Stimulated activated CD4-positive, alpha-beta T cell treated with anti-CD3 and anti-CD28 coated beads, Interleukin-12 subunit alpha, Interleukin-12 subunit beta, amount 100 ng/mL, for 24 hours (primary cell): ENCODE measurements around the gene TCHP.
"Not testable (repeated sequence)": the region's sequence is repeated elsewhere in the genome, so short reads cannot be mapped to it uniquely, and the experiment has no call there.

Source experiments
- DNase-seq, 2 experiments: peaks; one replicate each; pipeline ENCODE4 v3.0.0-alpha.2; 2020; ENCODE audit warnings: low read depth in 2 of 2

TCHP gene

DNA sequence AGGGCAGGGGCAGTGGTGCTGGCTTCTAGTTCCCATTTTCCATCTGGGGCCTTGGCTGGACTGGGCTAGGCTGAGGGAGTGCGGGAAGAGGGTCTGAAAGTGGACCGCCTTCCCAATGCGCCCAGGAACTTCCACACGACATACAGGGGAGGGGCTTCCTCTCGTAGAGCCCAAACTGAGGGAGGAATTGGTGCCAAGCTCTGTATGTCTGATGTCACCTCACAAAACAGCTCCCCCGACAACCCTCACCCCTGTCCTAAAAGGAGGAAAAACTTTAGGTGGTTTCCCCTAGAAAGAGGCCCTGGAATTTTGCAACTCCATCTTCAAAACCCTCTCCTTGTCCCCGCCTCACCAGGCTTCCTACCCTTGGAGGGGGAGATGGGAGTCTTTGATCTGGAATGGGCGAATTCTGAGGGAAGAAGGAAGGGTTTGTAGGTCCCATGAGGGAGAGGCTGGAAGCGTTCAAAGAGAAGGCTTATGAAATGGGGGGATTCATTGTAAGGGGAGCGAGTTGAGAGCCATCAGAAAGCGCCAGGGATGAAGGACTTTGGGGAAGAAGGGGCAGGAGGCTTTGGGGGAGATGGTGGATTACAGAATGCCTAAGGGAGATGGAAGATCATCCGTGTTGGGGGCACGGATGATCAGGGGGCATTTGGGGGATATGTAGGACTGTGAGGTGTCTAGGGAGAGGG, 20.6 kb upstream of the TCHP start:
- DNase-seq: no peak

DNA sequence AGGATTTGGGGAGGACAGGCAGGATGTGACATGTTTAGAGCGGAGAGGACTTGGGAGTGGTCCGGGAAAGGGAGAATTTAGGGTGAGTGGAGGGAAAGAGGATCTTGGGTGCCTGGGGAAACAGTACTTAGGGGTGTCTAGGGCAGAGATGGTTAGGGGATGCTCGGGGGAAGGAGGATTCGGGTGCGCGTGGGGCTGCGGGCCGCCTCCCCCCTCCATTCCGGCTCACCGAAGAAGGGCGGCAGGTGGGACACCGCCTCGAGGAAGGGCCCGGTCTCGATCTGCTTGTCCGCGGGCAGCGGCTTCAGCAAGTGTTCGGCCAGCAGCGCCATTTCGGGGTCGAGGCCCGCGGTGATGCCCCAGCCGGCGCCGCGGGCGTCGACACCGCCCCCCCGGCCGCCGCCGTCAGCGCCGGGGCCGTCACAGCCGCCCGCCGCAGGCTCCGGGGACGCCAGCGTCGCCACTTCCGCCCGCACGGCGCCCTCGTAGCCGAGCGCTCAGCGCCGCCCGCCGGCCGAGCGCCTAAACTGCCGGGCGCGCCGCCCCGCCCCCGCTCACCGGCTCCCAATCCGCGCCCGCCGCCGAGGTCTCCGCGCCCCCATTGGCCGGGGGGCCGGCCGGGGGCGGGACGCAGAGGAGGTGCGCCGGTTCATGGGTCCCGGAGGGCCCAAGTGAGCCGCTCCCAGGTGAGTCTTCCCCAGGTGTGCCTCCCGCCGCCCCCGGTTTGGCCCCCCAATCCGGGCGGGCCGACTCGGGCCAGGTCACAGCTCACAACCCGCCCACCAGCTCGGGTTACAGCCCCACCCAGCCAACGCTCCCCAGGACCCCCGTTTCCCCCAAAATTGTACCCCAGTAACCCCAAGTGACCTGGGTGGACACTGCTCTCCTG, 19.8 kb upstream of the TCHP start, which contains the start of gene GLTP:
TSS of gene GLTP (minus strand) at position 499 of the 889 bp plus-strand sequence. CDS start at position 332, 167 bp downstream.
- DNase-seq: peak; percentile 76 to 78

DNA sequence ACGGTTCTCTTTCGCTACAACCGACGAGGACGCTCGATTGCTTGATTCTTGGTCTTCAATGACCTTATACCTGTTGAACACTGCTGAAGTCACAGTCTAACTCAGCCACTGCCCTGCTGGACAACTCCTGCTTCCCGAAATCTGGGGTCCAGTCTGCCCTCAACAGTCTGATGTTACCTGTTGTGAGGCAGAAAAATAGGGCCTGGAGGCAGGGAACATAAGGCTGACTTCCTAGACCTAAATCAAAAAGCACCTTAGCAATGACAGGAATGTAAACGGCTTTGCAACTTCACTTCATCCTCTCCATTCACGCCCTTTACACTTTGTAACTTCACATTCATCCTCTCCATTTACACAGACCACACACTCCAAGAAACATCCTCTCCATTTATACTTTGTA, 19.1 kb upstream of the TCHP start:
- DNase-seq: no peak

DNA sequence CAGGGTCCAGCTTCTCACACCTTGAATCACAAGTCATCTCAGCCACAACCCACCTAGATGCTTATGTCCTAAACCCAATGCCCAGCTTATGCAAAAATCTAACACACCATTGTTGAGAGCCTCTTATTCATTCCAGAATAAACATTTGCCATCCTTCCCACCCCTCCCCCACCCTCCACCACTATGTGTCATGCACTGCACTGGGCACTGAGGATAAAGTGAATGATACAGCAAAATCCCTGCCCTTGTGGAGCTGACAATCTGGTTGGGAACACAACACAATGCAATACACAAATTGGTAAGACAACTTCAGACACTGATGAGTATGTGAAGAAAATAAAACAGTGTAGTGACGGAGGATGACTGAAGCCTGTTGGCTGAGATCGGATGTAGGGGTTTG, 18.3 kb upstream of the TCHP start:
- DNase-seq: no peak

DNA sequence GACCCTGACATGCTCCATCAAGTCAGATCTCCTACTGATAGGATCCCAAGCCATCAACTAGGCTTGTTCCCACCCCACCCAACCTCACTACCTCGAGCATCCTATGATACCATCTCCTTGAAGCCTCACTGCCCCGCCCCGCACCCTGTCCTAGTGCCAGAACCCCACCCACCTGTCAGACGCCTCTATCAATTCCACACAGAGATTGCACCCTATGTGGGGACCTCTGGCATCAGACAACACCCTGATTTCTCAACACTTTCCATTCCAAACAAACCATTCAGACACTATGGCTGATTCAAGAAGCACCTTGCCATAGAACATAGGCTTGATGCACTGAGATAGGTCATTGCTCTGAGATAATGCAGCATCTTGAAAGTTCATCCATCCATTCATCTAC, 16.6 kb upstream of the TCHP start:
- no peak for DNase-seq

DNA sequence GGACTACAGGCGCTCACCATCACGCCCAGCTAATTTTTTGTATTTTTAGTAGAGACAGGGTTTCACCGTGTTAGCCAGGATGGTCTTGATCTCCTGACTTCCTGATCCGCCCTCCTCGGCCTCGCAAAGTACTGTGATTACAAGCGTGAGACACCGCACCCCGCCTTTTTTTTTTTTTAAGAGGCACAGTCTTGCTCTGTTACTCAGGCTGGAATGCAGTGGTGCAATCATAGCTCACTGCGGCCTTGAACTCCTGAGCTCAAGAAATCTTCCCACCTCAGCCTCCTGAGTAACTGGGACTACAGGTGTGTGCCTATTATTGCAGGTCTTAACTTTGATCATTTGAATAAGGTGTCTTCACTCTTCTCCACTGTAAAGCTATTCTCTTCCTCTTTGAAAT, 14.5 kb upstream of the TCHP start:
- DNase-seq: no peak

DNA sequence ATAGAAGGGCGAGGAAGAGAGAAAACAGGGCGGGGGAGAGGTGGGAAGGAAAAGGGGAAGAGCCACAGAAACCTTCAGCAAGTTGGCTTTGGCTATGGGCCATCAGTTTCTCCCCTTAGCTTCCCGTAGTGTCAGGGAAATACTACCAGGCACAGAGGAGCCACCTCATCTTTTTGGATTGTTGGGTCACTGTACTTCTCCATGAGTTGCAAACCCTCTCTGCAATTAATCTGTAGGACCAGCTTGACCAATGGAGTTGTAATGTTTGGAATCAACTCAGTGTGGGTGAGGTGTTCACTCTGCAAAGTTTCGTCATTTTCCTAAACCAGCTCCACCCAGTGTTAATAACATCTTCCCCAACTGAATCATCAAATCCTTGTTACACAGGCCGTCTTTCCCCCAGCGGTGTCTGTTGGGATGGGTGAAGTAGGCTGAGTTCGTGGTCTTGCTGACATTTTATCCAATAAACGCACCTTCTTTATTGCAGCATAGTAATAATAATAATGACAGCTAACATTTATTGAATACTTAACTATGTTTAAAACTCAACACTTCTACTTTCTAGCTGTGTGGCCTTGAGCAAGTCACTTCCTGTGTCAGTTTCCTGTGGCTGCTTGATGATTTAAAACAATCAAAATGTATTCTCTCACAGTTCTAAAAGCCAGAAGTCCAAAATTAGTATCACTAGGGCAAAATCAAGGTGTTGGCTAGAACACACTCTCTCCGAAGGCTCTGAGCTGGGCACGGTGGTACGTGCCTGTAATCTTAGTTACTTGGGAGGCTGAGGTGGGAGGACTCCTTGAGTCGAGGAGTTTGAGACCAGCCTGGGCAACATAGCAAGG, 11.7 kb upstream of the TCHP start:
- no peak for DNase-seq

DNA sequence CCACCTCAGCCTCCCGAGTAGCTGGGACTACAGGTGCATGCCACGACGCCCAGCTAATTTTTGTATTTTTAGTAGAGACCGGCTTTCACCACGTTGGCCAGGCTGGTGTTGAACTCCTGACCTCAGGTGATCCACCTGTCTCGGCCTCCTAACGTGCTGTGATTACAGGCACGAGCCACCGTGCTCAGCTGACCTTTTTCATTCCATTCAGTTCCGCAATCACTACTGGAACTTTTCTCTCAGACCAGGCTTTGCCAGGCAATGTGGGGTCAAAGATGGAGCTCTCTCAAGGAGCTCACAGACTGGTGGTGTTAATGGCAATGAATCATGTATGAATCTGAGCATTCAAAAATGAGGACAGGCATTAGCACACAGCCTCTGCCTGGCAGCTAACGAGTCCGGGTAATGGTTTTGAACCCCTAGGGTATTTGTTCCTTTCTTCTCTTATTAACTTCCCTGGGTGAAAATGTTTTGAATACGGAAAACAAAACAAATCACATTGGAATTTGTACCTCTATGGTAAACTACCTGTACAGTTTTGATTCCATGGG, 9.4 kb upstream of the TCHP start:
- no peak for DNase-seq

DNA sequence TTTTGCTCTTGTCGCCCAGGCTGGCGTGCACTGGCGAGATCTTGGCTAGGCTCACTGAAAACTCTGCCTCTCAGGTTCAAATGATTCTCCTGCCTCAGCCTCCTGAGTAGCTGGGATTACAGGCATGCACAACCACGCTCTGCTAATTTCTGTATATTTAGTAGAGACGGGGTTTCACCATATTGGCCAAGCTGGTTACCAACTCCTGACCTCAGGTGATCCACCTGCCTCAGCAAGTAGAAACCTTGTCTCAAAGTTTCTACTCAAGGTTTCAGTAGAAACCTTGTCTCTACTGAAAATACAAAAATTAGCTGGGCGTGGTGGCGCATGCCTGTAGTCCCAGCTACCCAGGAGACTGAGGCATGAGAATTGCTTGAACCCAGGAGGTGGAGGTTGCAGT, 8.3 kb upstream of the TCHP start:
- DNase-seq: not testable (repeated sequence)

DNA sequence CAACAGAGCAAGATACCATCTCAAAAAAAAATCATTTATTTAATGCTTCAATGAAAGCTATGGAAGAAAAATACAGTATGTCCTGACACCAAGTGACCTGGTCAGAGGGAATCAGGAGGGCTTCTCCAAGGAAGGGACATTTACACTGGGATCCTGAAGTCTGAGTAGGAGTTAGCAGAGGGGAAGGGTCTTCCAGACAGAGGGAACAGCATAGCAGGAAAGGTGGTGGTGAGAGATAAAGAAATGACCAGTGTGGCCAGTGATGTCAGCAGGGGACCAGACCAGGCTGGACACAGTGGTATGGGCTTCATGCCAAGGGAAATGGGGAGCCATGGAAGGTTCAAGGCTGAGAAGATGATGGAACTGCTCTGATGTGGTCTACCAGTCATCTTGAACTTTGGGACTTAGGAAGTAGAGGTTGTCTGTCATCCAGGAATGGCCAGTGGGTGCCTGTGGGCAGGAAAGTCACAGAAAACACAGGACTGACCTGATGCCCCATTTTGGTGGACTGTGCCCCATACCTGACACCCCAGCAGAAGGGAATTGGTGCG, 7.8 kb upstream of the TCHP start:
- DNase-seq: no peak

DNA sequence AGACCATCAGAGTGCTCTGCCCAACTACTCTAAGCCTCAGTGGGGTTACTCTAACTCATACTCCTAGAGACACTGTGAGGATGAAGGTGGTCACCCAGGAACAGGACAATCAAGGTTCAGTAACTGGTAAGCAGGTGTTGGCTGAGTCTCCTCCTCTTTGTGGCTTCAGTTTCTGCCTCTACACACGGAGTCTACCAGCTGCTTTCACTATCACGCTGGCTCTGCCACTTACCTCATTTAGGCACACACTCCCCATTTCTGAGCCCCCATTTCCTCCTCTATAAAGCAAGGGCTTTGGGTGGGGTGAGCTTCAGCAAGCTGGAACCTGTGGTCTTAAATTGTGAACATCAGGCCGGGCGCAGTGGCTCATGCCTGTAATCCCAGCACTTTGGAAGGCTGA, 7.3 kb upstream of the TCHP start:
- no peak for DNase-seq

DNA sequence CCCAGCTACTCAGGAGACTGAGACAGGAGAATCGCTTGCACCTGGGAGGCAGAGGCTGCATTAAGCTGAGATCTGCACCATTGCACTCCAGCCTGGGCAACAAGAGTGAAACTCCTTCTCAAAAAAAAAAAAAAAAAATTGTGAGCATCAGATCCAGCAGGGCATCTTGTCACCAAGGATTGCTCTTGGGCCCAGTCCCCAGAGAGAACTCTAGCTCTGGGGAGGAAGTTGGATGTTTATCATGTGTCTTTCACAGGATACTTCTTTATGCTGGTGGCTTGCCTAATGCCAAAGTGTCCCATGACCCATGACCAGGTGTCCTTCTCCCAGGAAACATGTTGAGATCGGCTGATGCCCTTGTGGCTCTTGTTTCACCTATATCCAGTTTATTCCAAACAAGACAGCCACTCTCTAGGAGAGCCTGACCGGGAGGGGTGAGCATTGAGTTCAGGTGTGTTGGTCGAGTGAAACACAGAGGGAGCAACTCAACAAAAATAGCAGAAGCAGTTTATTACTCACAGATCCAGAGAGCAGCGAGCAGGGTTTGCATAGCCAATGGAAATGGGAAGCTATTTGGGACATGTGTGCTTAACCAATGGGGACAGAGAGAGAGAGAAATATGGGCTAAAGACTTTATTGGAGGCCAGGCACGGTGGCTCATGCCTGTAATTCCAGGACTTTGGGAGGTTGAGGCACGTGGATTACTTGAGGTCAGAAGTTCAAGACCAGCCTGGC, 6.6 kb upstream of the TCHP start:
- DNase-seq: no peak

DNA sequence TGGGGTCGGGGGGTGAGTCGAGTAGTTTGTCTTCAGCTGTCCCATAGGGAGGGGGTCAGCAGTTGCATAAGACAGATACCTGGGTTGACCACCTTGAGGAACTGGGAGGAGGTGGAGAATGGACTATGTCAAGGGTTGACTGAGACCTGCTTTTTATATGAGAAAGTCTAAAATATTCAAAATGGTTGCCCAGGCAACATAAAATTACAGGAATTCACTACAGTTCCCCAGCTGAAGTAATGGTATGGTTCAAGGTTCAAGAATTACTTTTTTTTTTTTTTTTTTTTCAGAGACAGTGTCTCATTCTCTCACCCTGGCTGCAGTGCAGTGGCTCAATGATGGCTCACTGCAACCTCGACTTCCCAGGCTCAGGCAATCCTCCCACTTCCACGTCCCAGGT, 5.1 kb upstream of the TCHP start:
- DNase-seq: no peak

DNA sequence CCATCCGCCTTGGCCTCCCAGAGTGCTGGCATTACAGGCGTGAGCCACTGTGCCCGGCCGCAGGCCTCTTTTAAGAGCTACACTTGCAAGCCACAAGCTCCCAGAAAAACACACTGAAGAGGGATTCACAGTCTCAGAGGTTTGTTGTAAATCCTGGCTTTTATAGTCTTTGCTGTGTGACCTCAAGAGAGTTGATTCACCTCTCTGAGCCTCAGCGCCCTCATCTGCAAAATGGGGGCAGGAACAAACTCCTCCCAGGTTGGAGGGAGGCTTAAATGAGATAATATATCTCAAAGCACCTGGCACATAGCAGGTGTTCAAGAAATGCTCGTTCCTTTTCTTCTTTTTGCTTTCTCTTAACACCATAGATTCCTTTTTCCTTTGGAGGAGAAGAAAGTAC, 3.9 kb upstream of the TCHP start:
- no peak for DNase-seq

DNA sequence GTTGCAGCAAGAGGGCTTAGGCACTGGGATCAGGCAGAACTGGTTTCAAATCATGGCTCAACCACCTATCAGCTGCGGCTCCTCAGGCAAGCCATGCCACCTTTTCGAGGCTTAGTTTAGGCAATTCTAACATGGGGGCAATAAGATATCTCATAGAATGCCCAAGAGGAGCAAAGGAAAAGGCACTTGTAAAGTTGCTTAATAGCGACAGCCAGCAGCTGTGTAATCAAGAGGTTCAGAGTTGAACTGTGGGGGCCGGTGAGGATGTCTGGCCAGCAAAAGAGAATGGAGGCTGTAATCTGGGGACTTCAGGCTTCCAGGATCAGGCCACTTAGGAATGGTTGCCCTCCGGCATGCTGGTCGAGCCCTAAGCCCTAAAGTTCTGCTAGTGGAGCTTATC, 3.0 kb upstream of the TCHP start:
- DNase-seq: no peak

DNA sequence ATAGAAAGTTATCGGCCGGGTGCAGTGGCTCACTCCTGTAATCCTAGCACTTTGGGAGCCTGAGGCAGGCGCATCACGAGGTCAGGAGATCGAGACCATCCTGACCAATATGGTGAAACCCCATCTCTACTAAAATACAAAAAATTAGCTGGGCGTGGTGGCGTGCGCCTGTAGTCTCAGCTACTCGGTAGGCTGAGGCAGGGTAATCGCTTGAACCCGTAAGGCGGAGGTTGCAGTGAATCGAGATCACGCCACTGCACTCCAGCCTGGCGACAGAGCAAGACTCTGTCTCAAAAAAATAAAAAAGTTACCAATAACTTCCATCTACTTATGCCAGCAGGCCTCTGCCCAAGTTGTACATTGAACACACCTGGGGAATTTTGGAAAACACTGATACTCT, 729 bp upstream of the TCHP start:
- DNase-seq: not testable (repeated sequence)

DNA sequence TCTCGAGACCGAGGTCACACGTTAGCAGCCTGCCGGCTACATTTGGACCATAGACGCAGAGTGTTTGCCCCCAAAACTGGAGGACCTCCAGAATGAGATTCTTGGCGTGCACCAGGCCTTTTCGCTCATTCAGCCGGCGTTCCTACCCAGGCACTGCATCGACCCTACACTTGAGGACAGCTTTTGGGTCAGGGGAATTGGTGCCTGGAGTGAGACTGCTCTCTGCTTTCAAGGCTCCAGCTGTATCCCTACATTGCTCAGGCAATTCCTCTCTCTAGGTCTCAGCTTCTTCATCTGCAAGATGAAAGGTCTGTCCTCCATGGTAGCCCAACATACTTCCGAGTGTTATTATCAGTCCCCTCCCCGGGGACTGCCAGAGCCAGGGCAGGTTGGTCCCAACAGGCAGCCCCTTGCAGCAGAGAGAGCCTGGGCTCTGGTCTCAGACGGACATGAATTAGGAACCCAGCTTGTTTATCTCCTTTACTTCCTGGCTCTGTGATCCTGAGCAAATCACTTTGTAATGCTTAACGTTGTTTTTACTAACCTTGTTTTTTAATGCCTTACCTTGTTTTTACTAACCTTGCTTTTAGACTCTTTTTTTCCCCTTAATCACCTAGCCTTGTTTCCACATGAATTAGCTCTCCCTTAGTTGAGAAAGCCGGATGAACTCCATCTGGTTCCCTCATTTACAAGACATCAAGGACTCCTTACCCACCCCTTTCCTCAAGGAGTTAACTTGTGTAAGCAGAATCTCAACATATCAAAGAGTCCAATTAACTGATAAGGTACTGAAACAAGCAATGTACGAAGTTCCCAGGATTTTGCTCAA, 892 bp downstream of the TCHP start:
- DNase-seq: no peak

DNA sequence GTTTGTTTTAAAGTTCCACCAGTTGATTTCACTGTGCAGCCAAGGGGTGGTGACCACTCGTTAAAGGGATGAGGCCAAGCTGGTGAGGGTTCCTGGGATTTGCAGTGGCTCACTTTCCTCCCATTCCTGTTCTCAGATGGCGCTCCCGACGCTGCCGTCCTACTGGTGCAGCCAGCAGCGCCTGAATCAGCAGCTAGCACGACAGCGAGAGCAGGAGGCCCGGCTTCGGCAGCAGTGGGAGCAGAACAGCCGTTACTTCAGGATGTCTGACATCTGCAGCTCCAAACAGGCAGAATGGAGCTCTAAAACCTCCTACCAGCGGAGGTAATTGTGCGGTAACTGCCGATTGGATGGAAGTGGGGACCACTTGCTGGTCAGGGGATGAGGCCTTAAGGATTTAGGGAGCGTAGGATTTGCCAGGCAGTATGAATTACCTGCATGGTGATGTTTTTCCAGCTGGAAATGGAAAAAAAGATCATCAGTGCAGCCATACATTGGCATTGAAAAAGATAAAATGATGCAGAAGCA, 2.9 kb downstream of the TCHP start:
- DNase-seq: no peak

DNA sequence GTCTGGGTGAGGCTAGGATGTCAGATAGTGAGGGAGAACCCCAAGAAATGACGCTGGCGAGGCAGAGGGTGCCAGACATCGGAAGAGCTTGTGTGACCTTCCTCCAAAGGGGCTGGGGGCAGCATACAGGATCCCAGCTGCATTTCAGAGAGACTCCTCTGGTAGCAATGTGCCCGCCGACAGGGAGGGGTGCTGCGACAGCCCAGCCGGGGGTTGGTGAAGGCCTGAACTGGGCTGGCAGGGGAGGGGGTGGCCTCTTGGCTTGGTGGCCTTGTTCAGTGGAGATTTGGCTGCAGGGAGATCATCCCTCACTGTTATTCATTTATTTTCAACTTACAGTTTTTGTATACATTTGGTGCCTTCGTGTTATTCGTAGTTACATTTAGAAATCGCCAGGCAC, 5.2 kb downstream of the TCHP start:
- no peak for DNase-seq
